SU-DHL-6 (cell line): ENCODE data around the gene GPHB5.

ENCODE experiments used
- CTCF ChIP-seq: fragments of 200-600 bp; sonication (generic); IDR thresholded peaks from one replicate; pipeline ENCODE4 v1.5.1; 2017; ENCODE audit warnings: antibody characterized with exemption, mild to moderate bottlenecking, low read length, moderate library complexity; ENCODE audit not compliant: insufficient read depth, poor library complexity, severe bottlenecking
- EZH2phosphoT487 ChIP-seq: fragments of 200-600 bp; sonication (generic), shearing (Covaris generic); conservative IDR thresholded peaks from 2 replicates; pipeline ENCODE4 v1.6.1; 2018; ENCODE audit warnings: mild to moderate bottlenecking, antibody characterized with exemption, low read length, moderate library complexity, mixed read lengths

GRCh38 chr14:63287666-63288483 is 30.9 kb downstream of the GPHB5 start:
- TF ChIP-seq CTCF (no peak), EZH2phosphoT487 (no peak)
